HL-60/S4 treated with retinoic acid at 250 ng/mL for 4 days and 3 days (cell line): ENCODE data around the gene PLPP4.

ENCODE experiments used
- in situ Hi-C: fragments of 300-500 bp; cut with MboI; formaldehyde crosslinking; loops from 2 replicates; pipeline ENCODE4 v1.7.0; 2022; ENCODE audit warnings: low sequenced_read_pairs

PLPP4 gene

DNA sequence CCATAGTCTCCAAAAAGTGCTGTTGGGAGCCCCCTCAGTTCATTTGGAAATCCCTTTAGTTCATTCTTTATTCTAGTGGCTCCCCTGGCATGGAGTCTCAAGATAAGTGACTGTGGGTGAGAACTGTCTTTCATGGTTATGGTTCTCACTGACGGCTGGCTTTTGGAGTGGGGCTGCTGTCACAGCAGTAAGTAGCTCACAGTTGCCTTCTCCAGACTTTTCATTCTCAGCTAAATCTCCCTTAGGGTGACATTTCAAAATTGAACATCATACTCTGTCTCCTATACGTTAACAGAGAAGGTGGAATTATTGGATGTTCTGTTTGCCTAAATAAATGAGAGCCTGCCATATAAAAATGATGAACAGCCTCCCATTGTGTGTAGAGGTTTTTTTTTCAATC is 58.7 kb downstream of the PLPP4 start:
- in situ Hi-C loops: no loop called here

- in situ Hi-C loops: no loop called here
Observed at GRCh38 chr10:120516426-120516825, 59.4 kb downstream of the PLPP4 start.

- in situ Hi-C loops: no loop called here
Observed at GRCh38 chr10:120517196-120517595, 60.2 kb downstream of the PLPP4 start.

DNA sequence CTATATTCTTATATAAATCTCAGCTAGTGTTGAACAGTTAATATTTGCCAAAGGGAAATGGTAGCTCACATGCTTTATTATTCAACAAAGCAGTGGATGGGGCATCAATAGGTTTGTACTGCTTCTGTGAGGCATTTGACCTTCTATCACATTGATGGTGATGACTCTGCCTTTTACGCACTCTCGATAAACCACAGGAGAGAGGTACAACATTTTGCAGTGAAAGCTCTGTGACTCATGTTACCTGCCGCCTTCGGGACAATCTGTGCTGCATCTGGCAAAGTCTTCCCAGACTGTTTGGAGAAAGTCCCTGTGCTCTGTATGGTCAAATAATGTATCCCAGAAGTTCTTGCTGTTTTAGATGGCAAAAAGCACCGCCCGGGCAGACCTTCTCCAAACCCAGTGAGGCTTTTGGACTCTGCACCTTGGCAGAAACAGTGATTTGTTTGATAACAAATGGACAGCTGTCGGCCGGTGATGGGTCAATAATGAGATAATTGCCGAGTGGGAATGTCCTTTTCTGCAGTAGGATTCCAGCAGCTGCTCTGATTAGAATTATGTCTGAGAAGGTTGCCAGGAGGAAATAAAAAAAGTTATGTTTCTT is 61.0 kb downstream of the PLPP4 start:
- in situ Hi-C loops: no loop called here

DNA sequence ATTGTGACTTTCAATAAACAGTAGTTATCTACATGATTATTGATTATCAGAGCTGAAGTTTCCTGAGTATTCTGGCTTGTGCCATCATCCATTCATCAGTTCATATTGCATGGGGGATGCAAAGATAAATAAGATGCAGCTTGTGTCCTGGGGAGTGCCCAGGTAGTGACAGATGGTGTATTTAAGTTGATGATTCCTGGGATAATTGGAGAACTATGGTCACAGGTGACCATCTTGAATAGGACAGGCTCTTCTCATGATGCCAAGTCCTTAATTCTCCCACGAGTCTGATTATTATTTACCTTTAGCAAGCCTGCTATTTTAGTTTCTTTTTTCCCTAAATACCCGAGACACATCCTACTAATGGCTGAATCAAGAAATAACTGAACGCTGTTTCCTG is 64.9 kb downstream of the PLPP4 start:
- in situ Hi-C loops: no loop called here

DNA sequence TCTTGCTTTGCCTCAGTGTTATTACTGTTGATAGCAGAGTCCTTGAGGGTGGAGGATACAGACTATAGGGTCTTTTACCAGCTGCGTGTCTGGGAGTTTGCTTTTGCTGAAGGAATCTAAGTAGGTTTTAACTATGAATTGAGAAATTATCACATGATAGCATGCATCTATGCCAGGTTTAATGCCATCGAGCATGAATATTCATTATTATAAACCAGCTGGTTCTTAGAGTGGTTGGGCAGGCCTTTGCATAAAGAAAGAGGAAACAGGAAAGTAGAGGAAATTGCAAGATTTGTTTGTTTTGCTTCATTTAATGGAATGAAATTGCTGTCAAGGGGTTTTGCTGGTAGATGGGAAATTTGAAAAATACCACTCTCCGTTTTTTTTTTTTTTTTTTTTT is 70.7 kb downstream of the PLPP4 start:
- in situ Hi-C loops: no loop called here

DNA sequence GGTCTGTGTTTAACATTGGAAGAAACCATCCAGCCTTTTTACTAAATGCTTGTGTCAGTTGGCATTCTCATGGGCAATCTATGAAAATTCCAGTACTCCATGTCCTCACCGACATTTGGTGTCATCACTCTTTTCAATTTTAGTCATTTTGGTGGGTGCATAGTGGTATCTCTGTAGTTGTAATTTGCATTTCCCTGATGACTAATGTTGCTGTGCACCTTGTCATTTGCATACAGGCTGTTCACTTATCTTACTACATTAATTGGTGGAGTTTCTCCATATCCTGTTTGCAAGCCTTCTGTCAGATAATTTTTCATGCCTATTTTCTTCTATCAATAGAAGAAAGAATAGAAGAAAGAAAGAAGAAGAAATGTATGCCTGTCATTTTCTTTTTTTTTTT is 73.7 kb downstream of the PLPP4 start:
- in situ Hi-C loops: no loop called here

- in situ Hi-C loops: no loop called here
Observed at GRCh38 chr10:120538091-120538490, 81.1 kb downstream of the PLPP4 start.

- in situ Hi-C loops: no loop called here
Observed at GRCh38 chr10:120539076-120539475, 82.0 kb downstream of the PLPP4 start.

GRCh38 chr10:120540486-120540885 is 83.5 kb downstream of the PLPP4 start:
- in situ Hi-C loops: no loop called here

GRCh38 chr10:120541984-120542383 is 85.0 kb downstream of the PLPP4 start:
- in situ Hi-C loops: no loop called here

GRCh38 chr10:120542591-120542990 is 85.6 kb downstream of the PLPP4 start:
- in situ Hi-C loops: no loop called here

DNA sequence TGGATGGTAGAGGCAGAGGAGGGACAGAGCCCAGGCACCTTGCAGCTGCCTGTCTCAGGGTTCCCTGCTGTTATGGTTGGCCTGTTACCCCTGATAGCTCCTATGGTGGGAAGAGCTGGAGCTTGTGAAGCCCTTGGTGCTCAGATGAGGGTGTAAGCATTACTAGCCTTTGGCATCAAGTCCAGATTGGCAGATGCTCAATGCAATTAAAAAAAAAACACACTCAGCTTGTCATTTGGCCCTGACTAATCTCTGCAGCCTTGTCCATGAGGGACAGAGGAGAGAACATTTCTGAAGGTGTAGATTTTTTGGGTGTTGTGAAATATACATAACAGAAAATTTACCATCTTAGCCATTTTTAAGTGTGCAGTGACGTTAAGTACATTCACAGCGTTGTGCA is 86.3 kb downstream of the PLPP4 start:
- in situ Hi-C loops: no loop called here

- in situ Hi-C loops: no loop called here
Observed at GRCh38 chr10:120548210-120548609, 91.2 kb downstream of the PLPP4 start.

- in situ Hi-C loops: no loop called here
Observed at GRCh38 chr10:120552262-120552661, 95.2 kb downstream of the PLPP4 start.

- in situ Hi-C loops: no loop called here
Observed at GRCh38 chr10:120553911-120554310, 96.9 kb downstream of the PLPP4 start.

- in situ Hi-C loops: no loop called here
Observed at GRCh38 chr10:120555436-120555835, 98.4 kb downstream of the PLPP4 start.

GRCh38 chr10:120555842-120556532 is 99.0 kb downstream of the PLPP4 start:
- in situ Hi-C loops: no loop called here

GRCh38 chr10:120557311-120557710 is 100.3 kb downstream of the PLPP4 start:
- in situ Hi-C loops: no loop called here

DNA sequence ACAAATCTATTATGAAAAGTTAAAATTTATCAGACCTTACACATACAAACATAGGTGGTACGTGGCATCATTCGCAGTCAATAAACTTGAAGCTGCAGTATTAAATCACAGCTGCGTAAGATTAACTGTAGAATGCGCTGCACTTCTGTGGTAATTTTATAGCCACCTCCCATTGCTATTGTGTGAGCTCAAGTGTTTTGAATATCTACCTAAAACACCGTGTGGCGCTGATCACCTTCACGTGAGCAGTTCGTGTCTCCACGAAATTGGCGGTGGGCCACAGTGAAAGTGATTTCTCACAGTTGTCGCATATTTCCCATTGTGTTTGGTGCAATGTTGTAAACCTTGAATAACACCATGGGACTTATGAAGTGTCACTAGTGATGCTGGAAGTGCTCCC is 102.8 kb downstream of the PLPP4 start:
- in situ Hi-C loops: no loop called here

DNA sequence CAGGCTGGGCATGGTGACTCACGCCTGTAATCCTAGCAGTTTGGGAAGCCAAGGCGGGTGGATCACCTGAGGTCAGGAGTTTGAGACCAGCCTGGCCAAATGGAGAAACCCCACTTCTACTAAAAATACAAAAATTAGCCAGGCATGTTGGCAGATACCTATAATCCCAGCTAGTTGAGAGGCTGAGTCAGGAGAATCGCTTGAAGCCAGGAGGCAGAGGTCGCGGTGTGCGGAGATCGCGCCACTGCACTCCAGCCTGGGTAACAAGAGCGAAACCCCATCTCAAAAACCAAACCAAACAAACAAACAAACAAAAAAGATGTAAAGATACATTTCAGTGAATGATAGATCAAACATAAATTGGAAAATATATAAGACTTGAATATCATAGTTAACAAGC is 105.9 kb downstream of the PLPP4 start:
- in situ Hi-C loops: no loop called here

GRCh38 chr10:120570418-120570817 is 113.4 kb downstream of the PLPP4 start:
- in situ Hi-C loops: no loop called here

GRCh38 chr10:120571266-120571665 is 114.2 kb downstream of the PLPP4 start:
- in situ Hi-C loops: no loop called here
